Ishikawa (cell line): ENCODE results near the gene ATF6.

Experiments used
- CEBPB ChIP-seq: IDR thresholded peaks from 2 replicates; pipeline ENCODE4 v1.6.1; 2012
- CREB1 ChIP-seq: IDR thresholded peaks from 2 replicates; pipeline ENCODE4 v1.6.1; 2012; ENCODE audit warnings: low read depth
- EGR1 ChIP-seq: IDR thresholded peaks from 2 replicates; pipeline ENCODE4 v1.6.1; 2012
- EP300 ChIP-seq: IDR thresholded peaks from 2 replicates; pipeline ENCODE4 v1.6.1; 2012; ENCODE audit warnings: borderline replicate concordance
- FOXM1 ChIP-seq: IDR thresholded peaks from 2 replicates; pipeline ENCODE4 v1.6.1; 2012; ENCODE audit warnings: low read depth, borderline replicate concordance
- RAD21 ChIP-seq: IDR thresholded peaks from 2 replicates; pipeline ENCODE4 v1.6.1; 2012; ENCODE audit warnings: low read depth
- REST ChIP-seq: IDR thresholded peaks from 2 replicates; pipeline ENCODE4 v1.6.1; 2012; ENCODE audit warnings: low read depth, mild to moderate bottlenecking
- TAF1 ChIP-seq: IDR thresholded peaks from 2 replicates; pipeline ENCODE4 v1.6.1; 2012; ENCODE audit warnings: low read depth, mild to moderate bottlenecking
- TCF12 ChIP-seq: IDR thresholded peaks from 2 replicates; pipeline ENCODE4 v1.6.1; 2012; ENCODE audit warnings: low read depth
- TEAD4 ChIP-seq: IDR thresholded peaks from 2 replicates; pipeline ENCODE4 v1.6.1; 2012
- USF1 ChIP-seq: IDR thresholded peaks from 2 replicates; pipeline ENCODE4 v1.6.1; 2012
- YY1 ChIP-seq: IDR thresholded peaks from 2 replicates; pipeline ENCODE4 v1.6.1; 2012; ENCODE audit warnings: low read depth
- ZBTB7A ChIP-seq: IDR thresholded peaks from 2 replicates; pipeline ENCODE4 v1.6.1; 2012; ENCODE audit warnings: low read depth

The ATF6 gene

GRCh38 chr1:162010175-162010506 is 244.0 kb downstream of the ATF6 start:
- TF ChIP-seq ZBTB7A (no peak), YY1 (no peak), USF1 (no peak), TEAD4 (no peak)

- TF ChIP-seq ZBTB7A (no peak), TAF1 (no peak), FOXM1 (no peak), TCF12 (no peak), EP300 (no peak), REST (no peak), CEBPB (no peak)
Observed at GRCh38 chr1:162011337-162012012, 245.4 kb downstream of the ATF6 start.

- TF ChIP-seq RAD21, result no peak
- TF ChIP-seq CREB1, result no peak
- TF ChIP-seq EGR1, result no peak
- TF ChIP-seq USF1, result no peak
- TF ChIP-seq EP300, result no peak
- no peak for TF ChIP-seq YY1
- no peak for TF ChIP-seq REST
Observed at GRCh38 chr1:162013289-162013688, 247.2 kb downstream of the ATF6 start.
